Naive thymus-derived CD4-positive, alpha-beta T cell (primary cell): ENCODE results near the gene BBS4. TPM values are rescaled to one million over a fixed set of nuclear protein-coding genes. Genes with fewer than 3 reads are reported as not detected.

Source experiments
- ATAC-seq: fragments of 150-1000 bp; cut with Tn5 transposase; 2 replicates; pipeline ENCODE4 v1.10.0; 2021; ENCODE audit warnings: mild to moderate bottlenecking, moderate library complexity
- CTCF ChIA-PET: fragments of 350-600 bp; sonication (Branson Sonifier 250); formaldehyde crosslinking; loops from one replicate; lab custom pipeline; 2021; ENCODE audit warnings: antibody characterized with exemption; lab: Charles Lee
- POLR2A ChIA-PET: fragments of 350-600 bp; sonication (Branson Sonifier 250); formaldehyde crosslinking; loops from one replicate; lab custom pipeline; 2021; ENCODE audit warnings: antibody characterized with exemption, inconsistent platforms; lab: Charles Lee
- DNase-seq, 9 donors: peaks; one replicate each; pipeline versions ENCODE4 v3.0.0 to v3.0.0-alpha.2; 2020 to 2022; ENCODE audit warnings: mixed read lengths in 1 of 9
- H3K27ac ChIP-seq: one replicate; pipeline ENCODE4 v1.7.0; 2013; ENCODE audit warnings: mild to moderate bottlenecking, low read depth, low read length, moderate library complexity
- H3K27me3 ChIP-seq, 2 donors: one replicate each; pipeline ENCODE4 v1.7.0; 2013; ENCODE audit warnings: low read length in 2 of 2, mild to moderate bottlenecking in 2 of 2, moderate library complexity in 2 of 2; ENCODE audit not compliant: control insufficient read depth in 2 of 2, insufficient read depth in 2 of 2
- H3K36me3 ChIP-seq, 3 experiments: 1 replicate in 2 of 3; 2 replicates in 1 of 3; pipeline ENCODE4 v1.7.0; 2013; ENCODE audit warnings: low read length in 3 of 3, mild to moderate bottlenecking in 3 of 3, moderate library complexity in 1 of 3; ENCODE audit not compliant: insufficient read depth in 3 of 3, control insufficient read depth in 2 of 3
- H3K4me1 ChIP-seq, 2 donors: one replicate each; pipeline ENCODE4 v1.7.0; 2013; ENCODE audit warnings: low read length in 2 of 2, mild to moderate bottlenecking in 2 of 2, moderate library complexity in 1 of 2; ENCODE audit not compliant: control insufficient read depth in 2 of 2, insufficient read depth in 2 of 2
- H3K4me3 ChIP-seq: 2 replicates; pipeline ENCODE4 v1.7.0; 2013; ENCODE audit warnings: mild to moderate bottlenecking, low read length
- H3K9me3 ChIP-seq, 3 experiments: 1 replicate in 2 of 3; 2 replicates in 1 of 3; pipeline ENCODE4 v1.7.0; 2013; ENCODE audit warnings: low read length in 3 of 3; ENCODE audit not compliant: control insufficient read depth in 2 of 3
- H3K27ac Mint-ChIP-seq, 9 donors: one replicate each; pipeline ENCODE4 v1.8.0; 2020 to 2022; ENCODE audit warnings: mixed read lengths in 9 of 9, mild to moderate bottlenecking in 8 of 9, moderate library complexity in 5 of 9, inconsistent platforms in 2 of 9
- H3K27me3 Mint-ChIP-seq, 5 donors: one replicate each; pipeline ENCODE4 v1.8.0; 2021 to 2022; ENCODE audit warnings: mixed read lengths in 5 of 5, mild to moderate bottlenecking in 1 of 5
- H3K36me3 Mint-ChIP-seq, 5 donors: one replicate each; pipeline ENCODE4 v1.8.0; 2020 to 2022; ENCODE audit warnings: mixed read lengths in 5 of 5, mild to moderate bottlenecking in 3 of 5, inconsistent platforms in 1 of 5
- H3K4me1 Mint-ChIP-seq, 7 donors: one replicate each; pipeline ENCODE4 v1.8.0; 2020 to 2022; ENCODE audit warnings: mixed read lengths in 7 of 7, mild to moderate bottlenecking in 3 of 7, inconsistent platforms in 1 of 7
- H3K4me3 Mint-ChIP-seq, 10 donors: one replicate each; pipeline ENCODE4 v1.8.0; 2020 to 2022; ENCODE audit warnings: mild to moderate bottlenecking in 10 of 10, mixed read lengths in 10 of 10, moderate library complexity in 6 of 10, inconsistent platforms in 2 of 10
- H3K9me3 Mint-ChIP-seq, 11 donors: one replicate each; pipeline ENCODE4 v1.8.0; 2020 to 2022; ENCODE audit warnings: mixed read lengths in 11 of 11, mild to moderate bottlenecking in 4 of 11, inconsistent platforms in 1 of 11, moderate library complexity in 1 of 11
- intact Hi-C, 2 donors: fragments of 100-400 bp; cut with micrococcal nuclease; formaldehyde crosslinking; loops; one replicate each; pipeline ENCODE4 v1.15.1; 2023
- polyA plus RNA-seq, 2 donors: library from polyadenylated mRNA; unstranded; fragments of 300-500 nt; fragmentation: Illumina TruSeq; gene quantifications; one replicate each; pipeline ENCODE4 v1.2.3, GENCODE V29; 2021
- total RNA-seq, 6 experiments: library from RNA in 5 of 6; stranded (reverse) in 5 of 6; gene quantifications; 1 replicate in 5 of 6; 2 replicates in 1 of 6; pipeline ENCODE4 v1.2.3 and lab custom pipeline; 2021 to 2026

Gene BBS4
- total and polyA plus RNA-seq, 7 experiments from 2014 or later, result 9.6 to 26.5 (median 14.0) TPM

DNA sequence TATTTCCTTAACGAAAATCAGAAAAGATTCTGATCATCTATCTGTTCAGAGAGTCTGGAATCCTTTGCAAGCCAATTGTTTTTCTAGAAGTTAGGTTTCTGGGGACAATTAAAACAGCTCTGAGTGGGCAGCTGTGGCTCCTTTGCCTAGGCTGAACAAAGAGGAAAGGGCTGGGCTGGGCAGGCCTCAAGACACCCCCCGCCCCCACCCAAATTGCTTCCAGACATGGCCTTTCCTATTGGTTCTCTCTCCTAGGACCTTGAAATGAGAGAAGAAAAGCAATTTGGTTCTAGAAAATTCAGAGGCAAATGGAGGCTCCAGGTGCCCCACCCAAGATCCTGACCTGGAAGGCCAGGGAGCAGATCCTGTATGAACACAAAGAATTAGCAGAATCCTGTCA is 99.8 kb downstream of the BBS4 start:
- Mint-ChIP-seq H3K27ac (peak overlapping the region in 4 of 9 donors; percentile 62 to 96 (median 92)), H3K4me1 (peaks cover 16 to 41% (median 31%) of the 10 kb centered on the region in 7 donors), H3K4me3 (peak overlapping the region in 1 of 10 donors; percentile 5), H3K9me3 (peaks cover 0 to 6% (median 0%) of the 10 kb centered on the region in 11 donors), H3K36me3 (peaks cover 7 to 15% (median 11%) of the 10 kb centered on the region in 5 donors), H3K27me3 (peaks cover 0 to 4% (median 0%) of the 10 kb centered on the region in 5 donors)
- POLR2A ChIA-PET, result interaction anchor here (0.7 to 1.1 kb wide), 2 partner anchors 46 to 294 kb away, joined by 3 to 6 read pairs; no protein-coding TSS in a partner anchor
- ATAC-seq (no peak), DNase-seq (no peak)
- Histone ChIP-seq H3K27me3 (no peaks in the 10 kb centered on the region), H3K36me3 (peaks cover 0 to 11% (median 0%) of the 10 kb centered on the region in 3 experiments), H3K27ac (peak overlapping the region; percentile 89), H3K9me3 (no peaks in the 10 kb centered on the region), H3K4me1 (peaks cover 19 to 34% of the 10 kb centered on the region in 2 donors), H3K4me3 (no peak overlapping the region)
- intact Hi-C loops, result loop anchor here (2.0 to 10.0 kb wide), 6 partner anchors 267 to 1759 kb away; partner anchors contain the start of genes NPTN (in 2 of the 2), ARID3B (in 1 of the 2) and NEO1 (in 1 of the 2)
- CTCF ChIA-PET, result no interaction called here

DNA sequence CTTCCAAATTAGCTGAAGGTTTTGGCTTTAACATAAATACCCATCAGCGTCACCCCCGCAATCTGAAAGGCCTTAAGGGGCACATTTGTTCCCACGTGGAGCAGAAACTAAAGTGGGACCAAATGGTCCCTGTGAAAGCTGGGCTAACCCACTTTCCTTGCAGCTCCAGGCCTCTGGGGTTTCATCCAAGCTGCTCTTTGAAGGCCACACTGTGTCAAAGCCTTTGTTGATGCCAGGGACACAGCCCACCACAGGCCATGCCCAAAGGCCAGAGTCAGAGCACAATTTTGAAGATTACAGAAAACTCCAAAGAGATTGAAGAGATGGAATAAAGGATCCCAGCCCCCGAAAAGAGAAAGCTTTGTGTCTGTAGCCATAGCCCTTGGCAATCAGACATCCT is 100.2 kb downstream of the BBS4 start:
- Mint-ChIP-seq H3K4me1 (peaks cover 12 to 37% (median 27%) of the 10 kb centered on the region in 7 donors), H3K36me3 (peaks cover 3 to 11% (median 7%) of the 10 kb centered on the region in 5 donors), H3K27ac (peak overlapping the region in 2 of 9 donors; percentile 26 to 73), H3K27me3 (peaks cover 0 to 7% (median 0%) of the 10 kb centered on the region in 5 donors), H3K9me3 (peaks cover 0 to 6% (median 0%) of the 10 kb centered on the region in 11 donors), H3K4me3 (no peak overlapping the region)
- DNase-seq (no peak), ATAC-seq (no peak)
- no peaks in the 10 kb centered on the region for H3K27me3 ChIP-seq
- H3K36me3 ChIP-seq, result peaks cover 0 to 11% (median 0%) of the 10 kb centered on the region in 3 experiments
- intact Hi-C loops, result loop anchor here in 1 of 2 donors (10.0 kb wide), 3 partner anchors 471 to 1759 kb away; partner anchors contain the start of gene ARID3B
- peaks cover 18 to 30% of the 10 kb centered on the region in 2 donors for H3K4me1 ChIP-seq
- no peak overlapping the region for H3K27ac ChIP-seq
- no peaks in the 10 kb centered on the region for H3K9me3 ChIP-seq
- H3K4me3 ChIP-seq, result no peak overlapping the region
- CTCF ChIA-PET, result no interaction called here
- POLR2A ChIA-PET, result interaction anchor here (0.7 to 1.1 kb wide), 2 partner anchors 47 to 295 kb away, joined by 3 to 6 read pairs; no protein-coding TSS in a partner anchor

DNA sequence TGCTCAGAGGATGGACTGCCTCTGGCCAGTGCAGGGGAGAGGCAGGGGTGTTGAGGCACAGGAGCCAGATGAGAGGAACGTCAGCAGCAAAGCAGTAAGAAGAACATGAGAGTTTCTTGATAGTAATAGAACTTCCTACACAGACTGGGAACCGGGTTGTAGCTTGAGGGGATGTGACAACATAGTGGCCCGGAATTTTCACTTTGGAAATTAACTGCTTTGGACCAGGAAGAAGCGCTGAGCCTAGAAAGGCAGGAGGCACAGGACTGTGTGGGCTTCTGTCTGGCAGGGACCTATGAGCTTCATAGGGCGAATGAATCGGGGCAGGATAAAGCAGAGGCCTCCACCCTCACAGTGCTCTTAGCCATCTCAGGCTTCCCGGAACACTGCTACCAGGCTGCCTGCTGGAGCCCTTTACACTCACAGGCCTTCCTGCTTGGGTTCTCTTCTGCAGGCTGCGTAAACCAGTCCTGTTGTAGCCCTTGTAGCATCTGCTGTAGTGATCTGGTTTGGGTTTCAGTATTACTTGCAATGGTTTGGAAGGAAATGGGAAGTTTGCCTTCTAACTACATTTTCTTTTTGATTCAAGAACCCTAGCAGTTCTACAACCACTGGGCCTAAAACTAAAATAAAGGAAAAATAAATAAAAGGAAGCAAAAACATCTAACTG is 100.8 kb downstream of the BBS4 start:
- no peak for DNase-seq
- H3K4me3 Mint-ChIP-seq, result peak overlapping the region in 1 of 10 donors; percentile 2
- peaks cover 0 to 5% (median 4%) of the 10 kb centered on the region in 5 donors for H3K36me3 Mint-ChIP-seq
- H3K9me3 Mint-ChIP-seq, result peaks cover 0 to 6% (median 0%) of the 10 kb centered on the region in 11 donors
- Histone ChIP-seq H3K9me3 (no peaks in the 10 kb centered on the region), H3K4me3 (no peak overlapping the region), H3K27ac (no peak overlapping the region), H3K27me3 (no peaks in the 10 kb centered on the region), H3K36me3 (peaks cover 0 to 11% (median 0%) of the 10 kb centered on the region in 3 experiments), H3K4me1 (peaks cover 12 to 26% of the 10 kb centered on the region in 2 donors)
- ChIA-PET CTCF (no interaction called here), POLR2A (interaction anchor here (1.1 kb wide), 1 partner anchor 47 kb away, joined by 3 read pairs; no protein-coding TSS in a partner anchor)
- peaks cover 0 to 7% (median 0%) of the 10 kb centered on the region in 5 donors for H3K27me3 Mint-ChIP-seq
- peaks cover 7 to 31% (median 21%) of the 10 kb centered on the region in 7 donors for H3K4me1 Mint-ChIP-seq
- no peak for ATAC-seq
- H3K27ac Mint-ChIP-seq, result peak overlapping the region in 3 of 9 donors; percentile 26 to 73 (median 31)
- intact Hi-C loops, result loop anchor here in 1 of 2 donors (10.0 kb wide), 3 partner anchors 472 to 1758 kb away; partner anchors contain the start of gene ARID3B

DNA sequence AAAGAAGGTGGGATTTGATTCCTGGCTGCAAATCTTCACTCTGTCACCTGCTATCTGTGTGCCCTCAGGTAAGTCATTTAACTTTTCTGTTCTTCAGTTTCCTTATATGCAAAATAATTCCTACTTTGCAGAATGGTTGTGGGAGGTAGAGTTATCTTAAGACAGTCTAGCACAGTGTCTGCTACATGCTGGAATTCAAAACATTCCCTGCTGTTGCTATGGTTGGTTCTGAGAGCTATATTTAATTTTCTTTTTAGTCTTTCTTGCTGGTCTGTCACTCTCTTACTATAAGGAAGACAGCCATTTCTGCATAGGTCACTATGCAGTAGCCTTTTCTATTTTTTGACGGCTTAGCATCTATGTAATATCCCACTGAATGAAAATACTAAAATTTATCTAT is 101.5 kb downstream of the BBS4 start:
- Histone ChIP-seq H3K9me3 (no peaks in the 10 kb centered on the region), H3K4me3 (no peak overlapping the region), H3K36me3 (peaks cover 0 to 11% (median 0%) of the 10 kb centered on the region in 3 experiments), H3K27me3 (no peaks in the 10 kb centered on the region), H3K4me1 (peaks cover 7 to 20% of the 10 kb centered on the region in 2 donors), H3K27ac (no peak overlapping the region)
- peak overlapping the region in 1 of 9 donors; percentile 47 for H3K27ac Mint-ChIP-seq
- intact Hi-C loops, result loop anchor here in 1 of 2 donors (10.0 kb wide), 3 partner anchors 473 to 1757 kb away; partner anchors contain the start of gene ARID3B
- ChIA-PET CTCF (no interaction called here), POLR2A (no interaction called here)
- DNase-seq (no peak), ATAC-seq (no peak)
- peaks cover 6 to 27% (median 15%) of the 10 kb centered on the region in 7 donors for H3K4me1 Mint-ChIP-seq
- H3K9me3 Mint-ChIP-seq, result peaks cover 0 to 6% (median 0%) of the 10 kb centered on the region in 11 donors
- peaks cover 0 to 5% (median 3%) of the 10 kb centered on the region in 5 donors for H3K36me3 Mint-ChIP-seq
- H3K27me3 Mint-ChIP-seq, result peaks cover 0 to 11% (median 0%) of the 10 kb centered on the region in 5 donors
- H3K4me3 Mint-ChIP-seq, result peak overlapping the region in 1 of 10 donors; percentile 2

Other genes with a start within 250 kb of the BBS4 start
- gene ARIH1, start 211.9 kb upstream of the BBS4 start, total RNA-seq, result 100 to 1,000 TPM; 128 to 191 (median 181) TPM
- gene ARIH1, start 211.9 kb upstream of the BBS4 start, polyA plus RNA-seq, result 10 to 100 TPM; 20.1 to 23.3 TPM
- gene GOLGA6B, start 31.5 kb upstream of the BBS4 start, total RNA-seq, result under 1 TPM in 3 of 5 experiments, not detected in 2; 0.27 to 0.70 (median 0.49) TPM
- gene GOLGA6B, start 31.5 kb upstream of the BBS4 start, polyA plus RNA-seq, result not detected
- under 1 TPM in 3 of 5 experiments, not detected in 2; 0.57 to 0.69 (median 0.64) TPM for gene HIGD2B, start within 50 bp of the BBS4 start, total RNA-seq
- under 1 TPM in 1 of 2 donors, not detected in 1; 0.21 TPM for gene HIGD2B, start within 50 bp of the BBS4 start, polyA plus RNA-seq
- 100 to 1,000 TPM in 1 of 5 experiments, 10 to 100 TPM in 4; 96.2 to 129 (median 98.2) TPM for gene ADPGK, start 97.6 kb downstream of the BBS4 start, total RNA-seq
- 100 to 1,000 TPM in 1 of 2 donors, 10 to 100 TPM in 1; 79.8 to 107 TPM for gene ADPGK, start 97.6 kb downstream of the BBS4 start, polyA plus RNA-seq